Kidney (tissue), 14 donors: ENCODE results near the gene CTDNEP1. TPM values are rescaled to one million over a fixed set of nuclear protein-coding genes. Genes with fewer than 3 reads are reported as not detected.

Experiments used
- DNase-seq, 5 donors: peaks; one replicate each; pipeline ENCODE4 v3.0.0-alpha.2; 2013 to 2020
- FAIRE-seq: peaks from 2 replicates; lab custom pipeline; 2012; peaks lifted over from hg19 to GRCh38; lab: Jason Lieb, UNC
- H3K27ac ChIP-seq, 2 donors: one replicate each; pipeline ENCODE4 v1.7.0; 2013; ENCODE audit warnings: low read depth in 2 of 2, low read length in 2 of 2, inconsistent platforms in 1 of 2
- H3K27me3 ChIP-seq: one replicate; pipeline ENCODE4 v1.7.1; 2013; ENCODE audit warnings: low read length, inconsistent platforms; ENCODE audit not compliant: control insufficient read depth, insufficient read depth
- H3K36me3 ChIP-seq, 3 donors: one replicate each; pipeline versions ENCODE4 v1.7.0 to v1.7.1; 2013; ENCODE audit warnings: low read length in 3 of 3, control low read depth in 1 of 3, inconsistent platforms in 1 of 3; ENCODE audit not compliant: insufficient read depth in 3 of 3, control insufficient read depth in 2 of 3
- H3K4me1 ChIP-seq, 3 donors: one replicate each; pipeline versions ENCODE4 v1.7.0 to v1.7.1; 2013; ENCODE audit warnings: low read length in 3 of 3, inconsistent platforms in 1 of 3, low read depth in 1 of 3; ENCODE audit not compliant: control insufficient read depth in 2 of 3, insufficient read depth in 2 of 3
- H3K4me3 ChIP-seq, 3 donors: one replicate each; pipeline versions ENCODE4 v1.7.0 to v1.8.1; 2013; ENCODE audit warnings: low read length in 3 of 3, control low read depth in 1 of 3, inconsistent platforms in 1 of 3
- H3K9ac ChIP-seq, 3 donors: one replicate each; pipeline versions ENCODE4 v1.7.0 to v1.7.1; 2013; ENCODE audit warnings: low read length in 3 of 3, control low read depth in 1 of 3, inconsistent platforms in 1 of 3
- H3K9me3 ChIP-seq, 3 donors: one replicate each; pipeline versions ENCODE4 v1.7.0 to v1.7.1; 2013; ENCODE audit warnings: low read length in 3 of 3, control low read depth in 1 of 3, inconsistent platforms in 1 of 3; ENCODE audit not compliant: control insufficient read depth in 2 of 3, insufficient read depth in 1 of 3
- CTCF ChIP-seq: IDR thresholded peaks from 3 replicates; pipeline ENCODE4 v1.5.1; 2012; ENCODE audit warnings: mild to moderate bottlenecking, moderate library complexity, borderline replicate concordance; ENCODE audit not compliant: insufficient read depth; ENCODE audit errors: extremely low read depth
- intact Hi-C: fragments of 100-400 bp; cut with DNase I; formaldehyde crosslinking; loops from one replicate; pipeline ENCODE4 v1.11.1; 2022
- polyA plus RNA-seq: library from polyadenylated mRNA; stranded (reverse); fragments of 350-450 nt; fragmentation: Illumina TruSeq; extraction: RNeasy Lipid Tissue Mini Kit (QIAGEN cat#74804); gene quantifications from one replicate; pipeline ENCODE4 v1.2.3, GENCODE V29; 2014; ENCODE audit warnings: low read depth, low replicate concordance; ENCODE audit not compliant: insufficient read depth
- total RNA-seq: library from RNA; stranded (reverse); fragmentation: NEBNext Ultra II Directional; extraction: Animal tissue kit (Norgen Biotek cat#: 25700); gene quantifications from one replicate; pipeline ENCODE4 v1.2.1, GENCODE V29; 2021
- donor health status: control.
- donor health status: control.
- donor health status: control.
- donor health status: control.
- donor health status: control.
- donor health status: DM: yes; HTN: yes; CAD: no.
- donor health status: Normal renal cell carcinoma (clear cell type).

Gene CTDNEP1
- total and polyA plus RNA-seq, 2 donors from 2014 or later = 113 to 124 TPM

- Histone ChIP-seq H3K4me1 (peaks cover 7 to 46% (median 44%) of the 10 kb centered on the region in 3 donors), H3K27me3 (no peaks in the 10 kb centered on the region), H3K9me3 (no peaks in the 10 kb centered on the region), H3K4me3 (peak overlapping the region; percentile 44 to 70 (median 47)), H3K36me3 (peaks cover 2 to 10% (median 9%) of the 10 kb centered on the region in 3 donors), H3K27ac (peak overlapping the region; percentile 32 to 75), H3K9ac (peak overlapping the region; percentile 10 to 55 (median 43))
- TF ChIP-seq CTCF = no peak
- DNase-seq (peak; percentile 82 to 94 (median 87)), FAIRE-seq (no peak)
- intact Hi-C loops = no loop called here
These were observed 34.2 kb downstream of the CTDNEP1 start for GRCh38 chr17:7217113-7217987.

- no peak for FAIRE-seq
- peak overlapping the region; percentile 43 to 75 for H3K27ac ChIP-seq
- peak in 1 of 5 donors; percentile 67 for DNase-seq
- no peaks in the 10 kb centered on the region for H3K27me3 ChIP-seq
- H3K9ac ChIP-seq = peak overlapping the region in 2 of 3 donors; percentile 10 to 34
- no peak for TF ChIP-seq CTCF
- H3K36me3 ChIP-seq = peaks cover 0 to 7% (median 4%) of the 10 kb centered on the region in 3 donors
- H3K9me3 ChIP-seq = no peaks in the 10 kb centered on the region
- H3K4me1 ChIP-seq = peaks cover 7 to 39% (median 38%) of the 10 kb centered on the region in 3 donors
- intact Hi-C loops = no loop called here
- H3K4me3 ChIP-seq = peak overlapping the region in 2 of 3 donors; percentile 8 to 32
These were observed 35.1 kb downstream of the CTDNEP1 start for GRCh38 chr17:7216242-7217112.

- Histone ChIP-seq H3K36me3 (no peaks in the 10 kb centered on the region), H3K27ac (peak overlapping the region; percentile 43 to 63), H3K9me3 (no peaks in the 10 kb centered on the region), H3K4me1 (peaks cover 7 to 31% (median 31%) of the 10 kb centered on the region in 3 donors), H3K9ac (peak overlapping the region in 1 of 3 donors; percentile 34), H3K27me3 (no peaks in the 10 kb centered on the region), H3K4me3 (peak overlapping the region in 1 of 3 donors; percentile 57)
- no peak for FAIRE-seq
- no peak for TF ChIP-seq CTCF
- intact Hi-C loops = no loop called here
- peak in 3 of 5 donors; percentile 55 to 75 (median 73) for DNase-seq
These were observed 35.8 kb downstream of the CTDNEP1 start for GRCh38 chr17:7215652-7216180.
